ENCODE data around the gene S100A5.

DNA sequence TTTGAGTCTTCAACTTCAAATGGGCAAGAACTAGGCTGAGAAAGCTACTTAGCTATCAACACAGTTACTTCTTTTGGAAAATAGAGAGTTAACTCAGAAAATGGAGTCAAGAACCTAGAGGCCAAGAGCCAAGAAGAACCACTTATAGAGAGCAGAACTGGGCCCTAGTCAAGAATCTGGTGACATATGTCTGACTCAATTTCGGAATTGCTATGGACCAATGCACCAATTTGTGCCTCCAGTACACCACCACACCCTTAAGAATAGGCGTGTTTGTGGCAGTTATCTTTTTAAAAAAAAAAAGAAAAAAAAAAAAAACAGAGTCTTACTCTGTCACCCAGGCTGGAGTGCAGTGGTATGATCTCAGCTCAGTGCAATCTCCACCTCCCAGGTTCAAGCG is 17.1 kb upstream of the S100A5 start:
- TF ChIP-seq CTCF (IDR thresholded peaks at IDR 0.05) (no peak), POLR2A (IDR thresholded peaks at IDR 0.05) (no peak)
